Measurements from ENCODE around the gene GAK.

The GAK gene

GRCh38 chr4:851701-852430 lies 80.2 kb downstream of the GAK start:
- H3K4me3 ChIP-seq (ENCODE audit: control insufficient read depth, low read depth, low read length) = no peak overlapping the region
- no peak for DNase-seq (ENCODE audit: low read depth)
- TF ChIP-seq CTCF (IDR thresholded peaks at IDR 0.05; ENCODE audit: control insufficient read depth, insufficient read depth, low read depth, low read length, missing control alignments) = no peak

GRCh38 chr4:850323-850945 lies 81.7 kb downstream of the GAK start:
- no peak for DNase-seq (ENCODE audit: low read depth)
- no peak for TF ChIP-seq CTCF (IDR thresholded peaks at IDR 0.05; ENCODE audit: control insufficient read depth, insufficient read depth, low read depth, low read length, missing control alignments)
- no peak overlapping the region for H3K4me3 ChIP-seq (ENCODE audit: control insufficient read depth, low read depth, low read length)

GRCh38 chr4:849478-850175 lies 82.5 kb downstream of the GAK start:
- DNase-seq (ENCODE audit: low read depth) = no peak
- no peak overlapping the region for H3K4me3 ChIP-seq (ENCODE audit: control insufficient read depth, low read depth, low read length)
- TF ChIP-seq CTCF (IDR thresholded peaks at IDR 0.05; ENCODE audit: control insufficient read depth, insufficient read depth, low read depth, low read length, missing control alignments) = no peak

- DNase-seq (ENCODE audit: low read depth) = no peak
- no peak for TF ChIP-seq CTCF (IDR thresholded peaks at IDR 0.05; ENCODE audit: control insufficient read depth, insufficient read depth, low read depth, low read length, missing control alignments)
- no peak overlapping the region for H3K4me3 ChIP-seq (ENCODE audit: control insufficient read depth, low read depth, low read length)
Measured at GRCh38 chr4:848803-849477, 83.2 kb downstream of the GAK start.

GRCh38 chr4:848307-848691 lies 83.8 kb downstream of the GAK start:
- TF ChIP-seq CTCF (IDR thresholded peaks at IDR 0.05; ENCODE audit: control insufficient read depth, insufficient read depth, low read depth, low read length, missing control alignments) = no peak
- no peak for DNase-seq (ENCODE audit: low read depth)

GRCh38 chr4:845836-846251 lies 86.3 kb downstream of the GAK start:
- no peak for DNase-seq (ENCODE audit: low read depth)
- H3K4me3 ChIP-seq (ENCODE audit: control insufficient read depth, low read depth, low read length) = no peak overlapping the region
- TF ChIP-seq CTCF (IDR thresholded peaks at IDR 0.05; ENCODE audit: control insufficient read depth, insufficient read depth, low read depth, low read length, missing control alignments) = no peak

More at GRCh38 chr4:848307-848691, 83.8 kb downstream of the GAK start:
- no peak overlapping the region for H3K4me3 ChIP-seq (ENCODE audit: control insufficient read depth, low read depth, low read length)

Data from AG09309 (cell line).